Stimulated activated CD8-positive, alpha-beta memory T cell treated with anti-CD3 and anti-CD28 coated beads, Interleukin-4, amount 100 ng/mL, for 24 hours (primary cell): ENCODE results near the gene MMEL1.

Experiments
- DNase-seq: peaks from one replicate; pipeline ENCODE4 v3.0.0-alpha.2; 2020; ENCODE audit warnings: low read depth

MMEL1 gene

GRCh38 chr1:2642560-2643413 lies 10.0 kb upstream of the MMEL1 start:
- DNase-seq = peak; percentile 92

GRCh38 chr1:2642131-2642559 lies 9.3 kb upstream of the MMEL1 start:
- DNase-seq = no peak

GRCh38 chr1:2641381-2642130 lies 8.7 kb upstream of the MMEL1 start:
- DNase-seq = no peak

GRCh38 chr1:2640626-2641025 lies 7.8 kb upstream of the MMEL1 start:
- DNase-seq = no peak

DNA sequence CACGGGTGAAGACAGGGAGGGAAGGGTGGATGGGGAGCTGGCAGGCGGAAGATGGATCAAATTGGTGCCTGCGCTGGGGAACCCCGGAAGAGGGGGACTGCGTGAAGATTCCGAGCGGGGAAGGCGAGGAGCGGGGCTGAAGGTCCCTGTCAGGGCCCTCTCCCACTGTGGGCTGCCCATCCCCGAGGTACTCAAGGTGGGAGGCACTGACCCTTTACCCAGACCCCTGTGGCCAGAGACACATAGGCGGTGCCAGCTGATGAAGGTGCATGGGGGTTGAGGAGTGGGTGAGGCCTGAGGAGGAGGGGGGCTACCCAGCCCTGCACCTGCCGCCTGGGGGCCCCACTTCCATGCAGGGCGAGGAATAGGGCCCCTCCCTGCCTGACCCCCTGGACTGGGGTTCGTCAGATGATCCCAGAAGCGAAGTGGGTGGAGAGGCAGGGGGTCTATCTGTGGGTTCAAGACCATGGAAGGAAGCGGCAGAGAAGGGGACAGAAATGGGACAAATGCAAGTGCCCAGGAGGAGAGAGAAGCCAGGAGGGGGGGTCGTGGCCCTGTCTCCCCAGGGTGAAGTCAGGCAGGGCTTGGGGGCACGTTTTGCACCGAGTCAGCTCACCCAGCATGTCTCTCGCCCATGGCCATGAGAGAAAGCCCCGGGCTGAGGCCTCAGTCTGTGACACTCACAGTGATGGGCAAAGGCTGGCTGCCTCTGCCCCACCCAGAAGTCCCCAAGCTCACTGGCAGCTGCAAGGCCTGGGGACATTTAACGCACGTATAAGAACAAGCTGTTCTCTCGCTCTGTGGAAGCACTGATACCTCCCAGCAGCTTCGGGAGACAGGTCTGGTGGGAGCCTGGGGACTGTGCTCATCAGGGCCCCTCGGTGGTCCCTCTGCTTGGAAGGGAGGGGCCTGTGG lies 7.0 kb upstream of the MMEL1 start:
- no peak for DNase-seq

DNA sequence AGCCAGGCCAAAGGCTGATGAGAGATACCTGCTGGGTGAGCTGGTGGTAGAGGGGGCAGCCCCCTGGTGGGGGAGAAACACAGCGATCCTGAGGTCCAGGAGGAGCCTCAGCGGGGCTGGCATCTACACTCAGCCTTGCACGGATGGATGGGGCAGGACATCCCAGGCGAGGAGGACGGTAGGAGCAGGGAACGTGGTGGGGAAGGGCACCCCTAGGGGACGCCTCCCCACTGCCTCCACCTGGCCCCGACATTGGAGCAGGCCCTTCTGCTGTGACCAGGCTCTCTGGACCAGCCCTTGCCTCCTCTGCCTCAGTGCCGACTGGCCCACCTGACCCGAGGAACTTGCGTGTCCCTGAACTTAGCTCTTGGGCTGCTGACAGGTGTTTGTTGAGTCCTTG lies 6.4 kb upstream of the MMEL1 start:
- DNase-seq = no peak

- no peak for DNase-seq
These were observed 5.8 kb upstream of the MMEL1 start for GRCh38 chr1:2638466-2639115.

DNA sequence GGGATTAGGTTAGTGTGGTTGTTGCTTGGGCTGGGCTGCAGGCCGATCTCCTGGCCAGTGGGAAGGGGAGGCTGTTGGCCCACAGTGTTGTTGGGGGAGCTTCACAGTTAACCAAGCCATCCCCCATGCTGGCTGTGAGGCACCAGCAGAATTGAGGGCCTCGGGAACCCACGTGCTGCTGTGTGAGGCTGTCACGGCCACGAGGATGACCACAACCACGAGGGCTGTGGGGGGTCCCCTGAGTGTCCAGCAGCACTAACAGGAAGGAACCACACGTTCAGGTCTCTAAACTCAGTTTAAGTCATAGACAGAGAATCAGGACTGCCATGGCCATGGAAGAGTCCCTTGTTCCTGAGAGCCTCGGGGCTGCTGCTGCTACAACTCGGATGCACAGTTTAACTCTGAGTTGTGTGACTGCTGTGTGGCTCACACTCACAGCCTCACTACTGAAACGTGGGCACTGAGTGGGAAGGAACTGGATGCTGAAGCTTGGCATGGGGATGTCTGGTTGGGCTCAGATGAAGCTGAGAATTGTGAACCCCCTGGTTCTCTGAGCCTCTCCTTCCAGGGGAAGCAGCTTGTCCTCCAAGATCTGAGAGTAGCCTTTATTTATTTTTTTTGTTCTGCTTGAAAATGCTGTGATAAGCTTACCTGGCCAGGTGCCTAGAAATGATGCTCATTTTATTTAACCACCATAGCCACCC lies 4.8 kb upstream of the MMEL1 start:
- no peak for DNase-seq

- DNase-seq = no peak
These were observed 3.9 kb upstream of the MMEL1 start for GRCh38 chr1:2636733-2637132.

- DNase-seq = no peak
These were observed 2.7 kb upstream of the MMEL1 start for GRCh38 chr1:2635361-2636010.

DNA sequence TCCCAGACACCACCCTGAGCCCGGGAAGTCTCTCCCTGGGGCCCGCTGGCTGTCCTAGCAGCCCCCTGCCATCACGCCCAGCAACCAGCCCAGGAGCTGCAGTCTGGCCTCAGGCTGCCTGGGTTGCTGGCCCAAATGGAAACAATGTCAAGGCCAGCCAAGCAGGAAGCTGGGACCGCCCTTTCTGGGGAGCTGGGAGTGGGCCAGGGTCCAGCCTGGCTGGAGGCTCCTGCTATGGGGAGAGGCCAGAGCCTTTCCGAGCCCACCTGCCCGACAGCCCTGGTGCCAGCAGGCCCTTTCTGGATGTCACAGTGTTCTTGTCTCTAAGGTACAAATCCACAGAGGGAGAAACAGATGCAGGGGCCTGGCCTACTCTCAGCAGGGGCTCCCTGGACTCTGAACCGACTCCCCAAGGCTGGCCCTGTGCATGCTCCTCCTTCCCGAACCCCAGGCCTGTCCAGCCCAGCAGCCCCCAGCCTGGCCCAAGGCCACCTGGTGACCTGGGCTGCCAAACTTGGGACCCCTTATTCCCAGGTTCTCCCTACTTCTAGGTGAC lies 1.2 kb upstream of the MMEL1 start:
- DNase-seq = no peak

DNA sequence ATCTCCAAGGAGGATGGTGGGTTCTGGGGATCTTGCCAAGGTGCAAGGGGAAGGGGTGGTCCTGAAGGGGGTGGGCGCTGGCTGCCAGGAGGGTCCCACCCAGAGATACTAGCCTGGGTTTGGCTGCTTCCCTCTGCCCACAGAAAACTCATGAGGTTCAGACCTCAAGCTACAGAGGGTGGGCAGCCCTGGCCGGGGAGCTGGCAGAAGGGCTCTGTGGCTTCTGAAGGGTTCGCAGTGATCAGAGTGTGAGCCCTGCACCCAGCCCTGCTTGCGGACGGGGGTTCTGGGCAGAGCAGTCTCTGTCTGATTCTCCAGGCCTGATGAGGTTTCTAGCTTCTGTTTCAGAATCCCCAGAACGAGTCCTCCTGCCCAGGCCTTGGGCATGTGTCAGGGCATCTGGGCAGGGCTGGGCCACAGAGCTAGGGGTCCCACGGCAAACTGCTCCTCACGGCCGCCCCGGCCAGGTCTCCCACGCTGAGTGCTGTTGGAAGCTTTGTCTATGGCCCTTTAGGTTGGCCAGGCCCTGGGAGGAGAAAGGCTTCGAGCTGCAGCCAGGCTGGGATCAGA lies 635 bp upstream of the MMEL1 start:
- no peak for DNase-seq

DNA sequence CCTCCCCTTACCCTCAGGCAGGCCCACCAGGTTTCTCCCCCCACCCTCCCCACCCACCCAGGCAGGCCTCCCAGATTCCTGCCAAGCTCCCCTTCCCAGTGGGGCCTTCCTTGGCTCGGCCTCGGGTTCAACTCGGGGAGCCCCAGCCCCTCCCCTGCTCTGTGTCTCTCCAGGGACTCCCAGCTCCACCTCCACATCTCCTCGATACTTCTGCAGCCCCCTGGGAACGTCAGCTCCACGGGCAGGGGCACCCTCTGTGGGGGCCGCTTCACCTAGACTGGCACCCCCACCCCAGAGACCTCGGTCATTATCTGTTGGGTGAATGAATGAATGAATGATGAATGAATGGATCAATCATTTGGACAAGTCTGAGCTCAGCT lies 775 bp downstream of the MMEL1 start:
- DNase-seq = no peak

DNA sequence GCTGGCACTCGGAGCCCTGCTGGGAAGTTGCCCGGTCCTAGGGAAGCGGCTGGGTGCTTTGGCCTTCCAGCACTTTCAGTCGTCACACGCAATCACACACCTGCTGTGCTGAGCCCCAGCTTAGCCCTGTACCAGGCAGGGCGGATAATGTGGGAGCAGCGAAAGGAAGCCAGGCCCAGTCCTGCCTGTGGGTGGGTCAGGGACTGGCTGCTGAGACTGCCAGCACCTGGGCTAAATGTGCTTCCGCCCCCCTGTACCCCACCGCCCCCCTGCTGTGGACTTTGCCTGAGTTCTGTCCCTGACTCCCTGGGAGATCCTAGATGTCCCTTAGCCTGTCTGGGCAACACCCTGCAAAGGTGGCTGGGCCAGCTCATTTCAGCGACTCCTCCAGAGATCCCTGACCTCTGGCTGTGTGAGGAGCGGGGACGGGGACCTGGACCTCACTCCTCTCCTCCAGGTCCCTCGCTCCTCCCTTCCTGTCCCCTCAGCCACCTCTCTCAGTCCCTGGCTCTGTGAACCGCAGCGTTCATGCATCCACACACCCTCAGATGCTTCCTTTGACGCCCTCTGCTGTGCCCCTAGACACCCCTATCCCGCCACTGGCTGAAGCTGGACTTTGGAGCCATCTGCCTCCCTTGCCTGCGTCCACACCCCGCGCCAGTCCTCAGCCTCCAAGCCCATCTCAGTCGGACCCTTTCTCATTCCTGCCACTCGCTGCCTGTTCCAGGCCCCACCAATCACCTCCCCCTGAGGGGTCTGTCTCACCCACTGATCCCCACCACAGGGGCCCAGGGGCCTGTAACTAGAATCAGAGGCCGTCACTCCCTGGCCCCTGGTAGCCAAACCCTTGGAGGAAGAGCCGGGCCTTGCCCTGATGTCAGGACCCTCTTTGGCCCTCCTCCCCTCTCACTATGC lies 1.4 kb downstream of the MMEL1 start:
- no peak for DNase-seq

DNA sequence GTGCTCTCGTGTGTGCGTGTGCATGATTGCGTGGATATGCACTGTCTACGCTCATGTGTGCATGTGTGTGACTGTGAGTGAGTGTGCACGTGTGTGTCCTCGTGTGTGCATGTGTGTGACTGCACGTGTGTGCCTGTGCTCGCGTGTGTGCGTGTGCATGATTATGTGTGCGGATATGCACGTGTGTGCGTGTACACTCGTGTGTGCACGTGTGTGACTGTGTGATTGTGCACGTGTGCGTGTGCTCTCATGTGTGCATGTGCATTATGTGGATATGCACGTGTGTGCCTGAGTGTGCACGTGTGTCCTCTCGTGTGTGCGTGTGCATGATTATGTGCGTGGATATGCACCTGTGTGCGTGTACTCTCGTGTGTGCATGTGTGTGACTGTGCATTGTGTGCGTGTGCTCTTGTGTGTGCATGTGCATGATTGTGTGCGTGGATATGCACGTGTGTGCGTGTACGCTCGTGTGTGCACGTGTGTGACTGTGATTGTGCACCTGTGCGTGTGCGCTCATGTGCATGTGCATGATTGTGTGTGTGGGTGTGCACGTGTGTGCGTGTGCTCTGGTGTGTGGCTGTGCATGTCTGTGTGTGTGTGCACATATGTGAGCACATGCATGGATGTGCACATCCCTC lies 2.2 kb downstream of the MMEL1 start:
- no peak for DNase-seq

- DNase-seq = no peak
These were observed 3.0 kb downstream of the MMEL1 start for GRCh38 chr1:2629627-2630497.

GRCh38 chr1:2628933-2629626 lies 3.7 kb downstream of the MMEL1 start:
- DNase-seq = no peak
